DMS79 treated with DMSO at 0.1 percent for 48 hours (cell line): ENCODE results near the gene FAM174C.

Source experiments
- DNase-seq: peaks from one replicate; lab custom pipeline; 2025; lab: John Stamatoyannopoulos, UW

Gene FAM174C

GRCh38 chr19:1275260-1275975 lies at the start of gene FAM174C:
Gene FAM174C (plus strand): TSS chr19:1275530. CDS start chr19:1275550, 20 bp downstream.
- DNase-seq, result peak; percentile 88

GRCh38 chr19:1226227-1226518 lies 49.2 kb upstream of the FAM174C start:
- DNase-seq, result no peak

- no peak for DNase-seq
Observed at GRCh38 chr19:1226522-1227303, 48.6 kb upstream of the FAM174C start.

GRCh38 chr19:1227304-1228054 lies 47.9 kb upstream of the FAM174C start:
- no peak for DNase-seq

GRCh38 chr19:1228161-1228957 lies 47.0 kb upstream of the FAM174C start:
- no peak for DNase-seq

GRCh38 chr19:1229056-1229923 lies 46.0 kb upstream of the FAM174C start:
- no peak for DNase-seq

- no peak for DNase-seq
Observed at GRCh38 chr19:1229924-1230782, 45.2 kb upstream of the FAM174C start.

- no peak for DNase-seq
Observed at GRCh38 chr19:1230783-1231489, 44.4 kb upstream of the FAM174C start.

- no peak for DNase-seq
Observed at GRCh38 chr19:1231729-1232637, 43.3 kb upstream of the FAM174C start.

- DNase-seq, result no peak
Observed at GRCh38 chr19:1232652-1233072, 42.7 kb upstream of the FAM174C start.

- DNase-seq, result no peak
Observed at GRCh38 chr19:1233115-1233667, 42.1 kb upstream of the FAM174C start.

- no peak for DNase-seq
Observed at GRCh38 chr19:1234051-1234954, 41.0 kb upstream of the FAM174C start.

GRCh38 chr19:1234955-1235380 lies 40.4 kb upstream of the FAM174C start:
- no peak for DNase-seq

GRCh38 chr19:1235625-1236538 lies 39.4 kb upstream of the FAM174C start:
- no peak for DNase-seq

- DNase-seq, result no peak
Observed at GRCh38 chr19:1236576-1236975, 38.8 kb upstream of the FAM174C start.
